Measurements from ENCODE around the gene VAPB. TPM values are rescaled to one million over a fixed set of nuclear protein-coding genes. Genes with fewer than 3 reads are reported as not detected.

Gene VAPB
- total RNA-seq, 1 donor from 2014 or later = 11.1 TPM

DNA sequence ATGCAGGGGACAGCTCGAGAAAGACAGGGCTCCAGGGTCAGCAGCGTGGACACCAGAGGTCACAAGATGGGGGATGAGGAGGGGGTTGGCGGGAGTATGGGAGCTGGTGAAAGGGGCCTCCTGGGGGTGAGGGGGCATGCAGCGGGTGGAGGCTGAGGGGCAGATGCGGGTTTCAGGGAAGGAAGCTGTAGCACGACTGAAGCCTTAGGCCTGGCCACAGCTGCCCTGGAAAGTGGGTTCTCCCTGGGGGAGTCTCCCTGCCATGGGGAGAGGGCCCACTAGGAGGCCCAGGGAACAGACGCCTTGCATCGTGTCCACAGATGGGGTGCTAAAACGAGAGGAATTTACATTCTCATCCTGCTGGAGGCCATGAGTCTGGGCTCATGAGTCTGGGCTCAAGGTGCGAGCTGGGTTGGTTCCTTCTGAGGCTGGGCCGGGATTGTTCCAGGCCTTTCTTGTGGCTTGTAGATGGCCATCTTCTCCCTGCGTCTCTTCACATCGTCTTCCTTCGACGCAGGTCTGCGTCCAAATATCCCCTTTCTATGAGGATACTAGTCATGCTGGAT is 108.1 kb downstream of the VAPB start:
- H3K27me3 ChIP-seq = no peaks in the 10 kb centered on the region
- no peaks in the 10 kb centered on the region for H3K4me1 ChIP-seq
- no peaks in the 10 kb centered on the region for H3K36me3 ChIP-seq
- no peak overlapping the region for H3K27ac ChIP-seq
- H3K4me3 ChIP-seq = no peak overlapping the region
- intact Hi-C loops (cut with DNase I) = no loop called here
- H3K9me3 ChIP-seq = peaks cover 0 to 4% of the 10 kb centered on the region in 2 donors
- no peak for TF ChIP-seq CTCF (IDR thresholded peaks at IDR 0.05)
- no peak for DNase-seq (ENCODE audit: low spot score in 2 of 2)

- H3K4me1 ChIP-seq = no peaks in the 10 kb centered on the region
- H3K27ac ChIP-seq = no peak overlapping the region
- intact Hi-C loops (cut with DNase I) = no loop called here
- no peaks in the 10 kb centered on the region for H3K27me3 ChIP-seq
- peaks cover 0 to 9% of the 10 kb centered on the region in 2 donors for H3K9me3 ChIP-seq
- DNase-seq (ENCODE audit: low spot score in 2 of 2) = no peak
- H3K4me3 ChIP-seq = no peak overlapping the region
- no peaks in the 10 kb centered on the region for H3K36me3 ChIP-seq
- no peak for TF ChIP-seq CTCF (IDR thresholded peaks at IDR 0.05)
Measured at GRCh38 chr20:58497724-58498469, 108.9 kb downstream of the VAPB start.

DNA sequence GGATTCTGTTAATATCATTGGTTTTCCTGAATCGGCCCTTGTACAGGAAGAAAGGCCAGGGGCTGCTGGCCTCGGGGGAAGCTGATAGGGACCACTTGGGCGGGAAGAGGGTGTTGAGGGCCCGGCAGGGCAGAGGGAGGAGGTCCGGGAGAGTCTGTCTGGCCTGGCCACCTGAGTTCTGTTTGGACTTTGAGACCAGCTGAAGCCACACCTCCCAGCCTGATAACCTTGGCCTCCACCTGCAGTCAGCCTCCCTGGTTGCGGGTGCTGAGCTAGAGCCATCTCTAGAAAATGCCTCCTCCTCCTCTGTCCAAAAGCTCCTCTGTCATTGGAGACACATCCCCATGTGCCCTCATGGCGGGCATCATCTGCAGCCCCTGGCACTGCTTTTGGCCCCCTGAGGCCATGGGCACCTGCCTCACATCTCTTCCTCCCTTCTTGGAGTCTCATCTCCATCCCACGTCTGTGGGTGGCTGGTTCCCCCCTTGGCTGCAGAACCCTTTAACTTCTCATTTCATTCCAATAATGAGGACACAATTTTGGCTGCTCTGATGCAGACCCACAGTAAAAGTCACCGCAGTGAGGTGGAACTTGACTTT is 109.5 kb downstream of the VAPB start:
- DNase-seq (ENCODE audit: low spot score in 2 of 2) = no peak
- Histone ChIP-seq H3K27ac (no peak overlapping the region), H3K4me3 (no peak overlapping the region), H3K9me3 (peaks cover 0 to 10% of the 10 kb centered on the region in 2 donors), H3K27me3 (no peaks in the 10 kb centered on the region), H3K36me3 (no peaks in the 10 kb centered on the region), H3K4me1 (no peaks in the 10 kb centered on the region)
- TF ChIP-seq CTCF (IDR thresholded peaks at IDR 0.05) = no peak
- intact Hi-C loops (cut with DNase I) = no loop called here

DNA sequence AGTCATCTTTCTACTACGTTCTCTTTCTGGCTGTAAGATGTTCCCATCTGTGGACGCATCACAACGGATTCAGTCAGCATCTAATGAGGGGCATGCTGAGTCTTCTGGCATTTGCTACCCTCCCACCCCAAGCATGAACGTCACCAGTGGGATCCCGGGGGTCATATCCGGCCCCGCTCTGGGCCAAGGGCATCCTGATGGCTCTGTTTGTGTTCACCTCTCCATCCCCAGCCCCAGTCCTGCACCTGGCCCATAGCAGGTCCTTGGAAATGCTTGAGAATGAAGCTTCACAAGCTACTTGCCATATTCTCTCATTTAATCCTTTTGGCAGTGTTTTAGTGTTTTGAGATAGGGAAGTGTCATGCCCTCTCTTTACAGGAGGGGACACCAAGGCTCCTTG is 111.2 kb downstream of the VAPB start:
- TF ChIP-seq CTCF (IDR thresholded peaks at IDR 0.05) = no peak
- Histone ChIP-seq H3K27ac (no peak overlapping the region), H3K9me3 (peaks cover 0 to 27% of the 10 kb centered on the region in 2 donors), H3K27me3 (no peaks in the 10 kb centered on the region), H3K36me3 (no peaks in the 10 kb centered on the region), H3K4me3 (no peak overlapping the region), H3K4me1 (no peaks in the 10 kb centered on the region)
- intact Hi-C loops (cut with DNase I) = no loop called here
- DNase-seq (ENCODE audit: low spot score in 2 of 2) = no peak

Other genes starting within 250 kb of the VAPB start
- gene ANKRD60, start 160.6 kb upstream of the VAPB start, total RNA-seq = not detected
- 17.8 TPM for gene RAB22A, start 79.5 kb upstream of the VAPB start, total RNA-seq
- gene APCDD1L, start 126.2 kb downstream of the VAPB start, total RNA-seq = 2.1 TPM

Data from ascending aorta (tissue), 2 donors.